SHP77 treated with DMSO at 0.1 percent for 48 hours (cell line): ENCODE results near the gene NEURL4.

Experiments
- DNase-seq: peaks from one replicate; lab custom pipeline; 2025; lab: John Stamatoyannopoulos, UW

Gene NEURL4

DNA sequence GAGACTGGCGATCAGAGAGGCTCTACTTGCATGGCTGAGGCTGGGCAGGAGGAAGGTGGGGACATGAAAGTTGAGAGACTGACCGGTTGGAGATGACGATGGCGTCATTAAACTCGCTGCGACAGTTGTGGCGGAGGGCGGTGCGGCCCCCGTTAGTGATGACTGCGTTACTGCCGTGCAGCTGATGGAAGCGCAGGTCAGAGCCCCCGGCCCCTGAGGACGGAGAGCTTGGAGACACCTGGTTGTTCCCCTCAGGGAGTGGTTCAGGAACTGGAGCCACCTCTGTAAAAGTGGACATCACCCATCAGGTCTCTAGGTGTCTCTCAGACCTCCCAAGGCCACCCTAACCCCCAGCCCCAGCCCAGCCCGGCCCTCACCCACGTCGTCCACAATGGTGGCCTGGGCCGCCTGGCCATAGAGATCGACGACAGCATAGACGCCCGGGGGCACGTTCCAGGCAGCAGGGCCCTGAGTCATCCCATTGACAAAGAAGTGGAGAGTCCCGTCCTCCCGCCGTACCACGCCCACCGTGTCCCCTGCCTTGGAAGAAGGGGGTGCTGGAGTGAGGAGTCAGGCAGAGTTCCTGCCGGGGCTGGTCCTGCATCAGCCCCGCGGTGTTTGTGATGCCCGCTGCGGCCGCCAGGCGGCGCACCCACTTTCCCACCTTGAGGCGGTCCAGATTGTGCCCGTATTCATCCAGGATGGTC, 5.3 kb downstream of the NEURL4 start:
- no peak for DNase-seq

DNA sequence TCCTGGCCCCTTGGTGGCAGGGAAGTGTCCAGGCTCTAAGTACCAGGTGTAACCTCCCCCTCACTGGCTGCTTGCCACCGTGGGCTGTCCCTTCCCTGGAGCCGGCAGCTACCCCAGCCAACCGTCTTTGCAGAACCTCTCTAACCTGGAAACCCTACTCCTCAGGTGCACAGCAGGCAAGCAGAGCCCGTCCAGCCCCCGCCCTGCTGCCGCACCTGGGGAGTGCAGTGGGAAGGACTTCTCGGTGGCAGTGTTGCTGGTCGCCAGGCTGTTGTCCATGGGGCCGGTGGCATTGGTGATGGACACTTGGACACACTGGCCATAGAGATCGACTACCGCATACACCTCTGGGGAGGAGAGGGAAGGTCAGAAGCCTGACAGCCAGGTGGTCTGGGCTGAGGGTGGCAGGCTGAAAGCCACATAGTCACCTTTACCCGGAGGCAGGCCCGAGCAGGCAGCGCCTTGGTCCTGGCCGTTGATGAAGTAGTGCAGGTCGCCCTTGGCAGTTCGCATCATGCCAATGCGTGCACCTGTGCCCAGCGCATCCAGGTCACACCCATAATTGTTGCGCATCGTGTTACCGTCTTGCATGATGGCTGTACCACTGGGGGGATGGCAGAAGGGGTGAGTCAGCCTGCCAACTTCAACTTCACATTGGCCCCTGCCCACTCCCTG, 6.5 kb downstream of the NEURL4 start:
- no peak for DNase-seq

DNA sequence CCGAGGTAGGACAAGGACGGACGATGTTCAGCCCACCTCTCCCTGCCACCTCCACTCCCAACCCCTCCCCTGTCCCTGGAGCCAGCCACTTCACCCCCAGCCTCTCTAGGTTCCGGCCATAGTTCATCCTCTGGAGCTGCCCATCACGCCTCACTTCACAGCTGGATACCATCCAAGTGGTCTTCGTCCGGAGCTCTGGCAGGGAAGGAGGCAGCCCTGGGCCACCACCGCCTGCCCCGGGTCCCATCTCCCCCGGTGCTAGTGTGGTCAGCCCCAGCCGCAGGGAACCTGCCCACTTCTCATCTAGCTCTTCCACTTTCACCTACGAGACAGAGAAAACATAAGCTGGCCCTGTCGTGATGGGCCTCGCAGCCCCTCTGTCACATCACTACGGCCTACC, 7.7 kb downstream of the NEURL4 start:
- no peak for DNase-seq

DNA sequence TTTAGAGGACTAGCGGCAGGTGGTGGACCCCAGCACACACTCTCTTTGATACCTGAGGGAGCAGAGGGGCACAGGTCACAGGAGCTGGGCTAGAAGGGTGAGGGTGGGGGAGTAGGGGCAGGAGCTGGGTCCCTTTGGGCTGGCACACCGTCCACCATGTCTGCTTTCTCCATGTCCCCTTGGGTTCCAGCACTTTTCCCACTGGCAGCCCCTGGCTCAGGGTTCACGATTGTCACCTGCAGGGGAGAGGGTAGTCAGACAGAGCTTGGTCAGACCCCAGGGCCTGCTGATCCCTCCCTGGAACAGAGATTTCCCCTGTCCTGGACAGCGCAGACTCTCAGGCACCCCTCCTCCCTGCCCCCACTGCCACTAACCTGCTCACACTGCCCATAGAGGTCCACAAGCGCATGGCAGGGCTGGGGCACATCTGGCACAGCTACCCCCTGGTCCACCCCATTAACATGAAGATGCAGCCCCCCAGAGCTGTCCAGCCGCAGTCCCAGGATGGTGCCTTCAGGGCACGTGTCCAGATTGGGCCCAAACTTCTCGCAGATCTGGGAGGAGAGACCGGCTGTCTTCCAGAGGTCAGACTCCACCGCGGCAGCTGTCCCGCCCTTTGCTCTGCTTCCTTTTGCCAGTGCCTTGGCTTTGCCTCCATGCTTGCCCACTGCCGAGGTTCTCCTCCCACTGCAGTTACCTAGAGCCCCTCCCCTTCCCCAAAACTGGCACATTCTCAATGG, 10.8 kb downstream of the NEURL4 start:
- DNase-seq = no peak

DNA sequence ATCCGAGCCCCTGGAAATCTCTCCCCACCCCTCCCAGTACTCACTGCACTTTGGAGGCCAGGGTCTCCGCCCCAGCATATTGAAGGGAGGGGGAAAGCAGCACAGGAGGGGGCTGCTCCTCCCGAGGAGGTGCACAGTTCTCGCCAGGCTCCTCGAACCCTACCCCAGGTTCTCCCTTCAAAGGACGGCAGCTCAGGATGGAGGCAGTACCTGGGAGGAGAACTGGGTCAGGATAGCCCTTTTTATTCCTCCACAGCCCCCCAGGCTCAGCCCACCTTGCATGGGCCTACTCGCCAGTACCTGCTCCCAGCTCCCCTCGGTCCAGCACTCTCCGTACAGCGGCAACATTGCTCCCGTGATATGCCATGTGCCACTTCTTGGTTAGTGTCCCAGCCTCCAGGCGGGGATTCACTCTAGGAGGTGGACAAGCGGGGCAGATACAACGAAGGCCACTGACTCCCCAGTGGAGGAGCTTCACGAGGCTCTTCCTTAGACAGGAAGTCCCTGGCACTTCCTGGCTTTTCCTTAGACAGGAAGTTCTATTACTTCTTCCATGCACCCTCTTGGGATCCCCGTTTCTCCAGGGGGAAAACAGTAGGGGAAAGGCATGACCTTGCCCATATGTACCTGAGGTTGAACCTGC, 11.9 kb downstream of the NEURL4 start:
- DNase-seq = no peak

DNA sequence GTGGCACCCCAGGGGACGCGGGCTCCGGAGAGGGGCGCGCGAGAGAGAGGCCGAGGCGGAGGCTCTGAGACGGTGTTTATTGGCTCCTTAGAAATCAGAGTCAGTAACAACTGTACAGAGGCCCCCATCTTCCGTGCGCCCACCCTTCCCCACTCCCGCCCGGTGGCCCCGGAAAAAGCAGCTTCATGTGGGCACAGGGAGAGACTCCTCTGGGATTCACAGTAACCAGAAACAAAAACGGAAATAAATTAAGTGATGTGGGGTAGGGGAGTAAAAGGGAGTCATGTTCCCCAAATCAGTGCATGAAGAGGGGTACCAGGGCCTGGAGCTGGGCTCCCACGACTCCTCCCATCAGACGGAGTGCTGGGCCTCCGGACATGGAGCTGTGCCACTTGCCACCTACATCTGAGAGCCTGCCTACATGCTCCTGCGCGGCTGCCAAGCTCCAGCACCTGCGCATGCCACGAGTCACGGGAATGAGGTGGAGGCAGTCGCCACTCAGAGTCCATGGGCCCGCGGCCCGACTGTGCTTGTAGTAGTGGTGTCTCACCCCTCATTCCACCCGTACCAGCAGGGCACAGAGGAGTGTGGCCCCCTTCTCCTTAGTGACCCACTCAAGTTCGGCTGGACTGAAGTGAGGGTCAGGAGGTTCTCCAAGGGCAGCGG, 13.4 kb downstream of the NEURL4 start:
- DNase-seq = no peak

DNA sequence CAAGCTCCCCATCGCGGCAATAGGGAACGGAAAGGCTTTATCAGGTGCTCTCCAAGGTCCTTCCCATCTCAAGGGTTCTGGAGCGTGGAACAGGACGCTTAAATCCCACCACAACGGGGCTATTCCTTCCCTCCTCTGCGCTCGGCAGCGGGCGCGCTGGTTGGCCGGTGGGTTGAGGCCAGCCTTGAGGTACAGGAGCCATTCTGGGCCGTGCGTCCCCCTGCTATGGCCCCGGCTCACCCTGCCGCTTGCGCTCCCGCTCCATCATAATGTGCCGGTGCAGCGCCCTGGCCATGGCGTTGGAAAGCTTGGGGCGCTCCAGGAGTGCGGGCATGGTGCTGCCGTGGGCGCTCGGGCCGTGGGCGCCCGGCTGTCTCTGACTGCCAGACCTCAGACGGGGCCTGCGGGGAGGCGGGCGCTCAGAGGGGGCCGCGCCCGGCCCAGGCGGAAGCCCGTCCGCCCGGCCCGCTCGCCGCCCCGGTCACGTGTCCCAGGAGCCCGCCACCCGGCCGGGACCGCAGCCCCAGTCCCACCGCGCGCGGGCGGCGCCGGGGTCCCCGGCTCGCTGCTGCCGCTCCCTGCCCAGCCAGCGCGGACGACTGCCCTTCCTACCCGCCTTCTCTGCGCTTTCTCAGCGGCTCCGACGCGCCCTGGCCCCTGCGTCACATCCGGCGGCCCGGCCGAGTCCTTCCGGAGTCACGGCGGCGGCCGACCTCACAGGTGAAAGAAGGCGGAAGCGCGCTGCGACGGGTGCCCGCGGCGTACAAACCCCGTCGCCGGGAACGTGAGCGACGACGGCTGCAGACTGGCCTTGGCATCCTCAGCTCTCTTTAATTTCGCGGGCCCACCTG, 14.2 kb downstream of the NEURL4 start, which contains the start of gene GPS2:
Gene GPS2, minus strand, starts transcription at position 642 of the 851 bp plus-strand sequence. Its CDS starts 308 bp downstream, at position 334.
- DNase-seq = peak; percentile 71

DNA sequence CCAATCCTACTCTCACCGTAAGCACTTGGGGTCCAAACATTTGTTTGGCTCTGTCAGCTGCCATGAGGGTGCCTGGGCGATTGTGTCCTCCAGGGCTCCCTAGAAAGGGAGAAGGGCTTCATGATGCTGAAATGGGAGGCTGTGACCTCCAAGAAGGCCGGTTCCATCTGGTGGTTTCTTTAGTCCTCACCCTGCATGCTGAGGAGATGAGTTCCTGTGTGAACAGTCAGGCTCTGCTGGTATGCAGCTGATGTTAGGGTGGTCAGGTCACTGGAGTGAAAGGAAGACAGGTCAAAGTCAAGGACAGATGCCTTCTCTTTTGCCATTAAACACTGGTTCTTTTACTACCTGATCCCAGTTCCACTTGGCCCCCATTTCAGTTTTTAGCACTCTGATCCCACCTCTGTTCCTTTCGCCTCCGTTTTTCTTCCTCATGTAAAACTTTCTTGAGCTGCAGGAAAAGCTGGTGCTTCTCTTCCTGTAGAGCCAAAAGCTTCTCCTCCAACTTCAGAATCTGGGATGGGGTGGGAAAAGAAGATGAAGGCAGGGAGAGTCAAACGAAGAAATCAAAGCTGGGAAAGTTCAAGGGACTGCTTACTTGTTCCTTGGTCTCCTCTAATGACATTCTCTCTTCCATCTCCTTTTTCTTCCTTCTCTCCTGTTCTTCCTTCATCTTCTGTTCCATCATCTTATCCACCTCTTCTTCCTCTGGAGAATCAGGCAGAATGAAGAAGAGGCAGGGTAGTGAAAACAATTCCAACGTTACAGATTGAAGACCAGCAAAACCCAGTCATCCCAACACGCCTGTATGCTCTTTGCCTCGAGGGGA, 15.0 kb downstream of the NEURL4 start:
- no peak for DNase-seq

DNA sequence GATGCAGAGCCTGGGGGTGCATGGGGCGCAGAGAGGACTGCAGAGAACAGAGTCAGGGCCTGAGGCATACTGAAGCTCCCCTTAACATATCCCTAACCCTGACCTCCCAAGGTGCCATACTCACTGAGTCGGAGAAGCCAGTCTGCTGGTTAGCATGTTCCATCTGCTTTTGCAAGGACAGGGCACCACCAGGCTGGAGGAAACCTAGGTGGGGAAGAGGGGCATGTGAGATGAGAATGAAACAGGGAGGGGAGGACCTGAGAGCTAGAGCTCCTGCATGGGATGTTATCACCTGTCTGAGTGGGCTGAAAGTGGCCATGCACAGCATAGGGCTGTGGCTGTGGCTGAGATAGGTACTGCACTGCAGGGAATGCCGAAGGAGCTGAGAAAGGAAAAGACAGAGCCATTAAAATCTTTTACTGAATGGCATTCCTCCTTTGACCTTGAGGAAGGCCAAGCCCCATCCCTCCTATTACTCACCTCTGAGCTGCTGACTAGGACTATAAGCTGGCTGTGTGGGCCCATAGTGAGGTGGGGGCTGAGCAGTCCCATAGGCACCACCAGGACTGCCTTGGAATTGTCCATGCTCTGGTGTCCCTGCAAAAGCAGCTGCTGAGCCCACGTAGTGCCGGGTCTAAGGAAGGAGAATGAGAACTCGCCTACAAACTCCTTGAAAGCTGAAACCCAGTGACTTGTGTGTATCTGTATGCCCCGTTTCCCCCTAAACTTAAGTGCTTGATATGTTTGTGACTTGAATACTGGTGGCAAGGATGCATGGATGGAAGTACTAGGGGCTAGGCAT, 15.8 kb downstream of the NEURL4 start:
- DNase-seq = no peak

DNA sequence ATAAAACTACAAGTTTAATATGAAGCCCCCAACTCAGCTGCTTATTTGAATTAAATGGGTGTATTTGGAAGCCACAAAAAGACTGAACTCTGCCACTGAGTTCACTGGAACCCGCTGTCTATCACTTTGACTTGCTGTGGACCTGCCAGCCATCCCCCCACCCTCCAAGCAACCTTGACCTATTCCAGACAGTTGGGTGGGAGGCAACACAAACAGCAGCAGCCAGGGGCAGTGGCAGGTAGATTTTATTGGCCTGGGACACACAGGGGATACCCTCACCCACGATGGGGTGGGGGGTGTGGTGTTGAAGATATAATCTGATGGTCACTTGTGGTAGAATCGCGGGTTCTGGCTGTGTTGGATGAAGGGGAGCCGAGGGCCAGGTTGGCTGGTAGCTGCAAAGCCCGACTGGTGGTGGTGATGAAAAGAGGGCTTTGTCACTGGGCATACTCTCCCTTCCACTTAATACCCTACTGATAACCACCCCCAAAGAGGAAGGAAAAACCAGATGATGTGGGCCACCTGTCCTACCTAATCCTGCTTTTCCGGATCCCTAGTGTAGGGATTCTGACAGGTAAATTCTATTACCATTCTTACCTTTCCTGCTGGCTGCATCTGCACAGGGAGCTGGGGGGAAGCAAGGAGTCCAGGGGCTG, 16.6 kb downstream of the NEURL4 start:
- DNase-seq = no peak

DNA sequence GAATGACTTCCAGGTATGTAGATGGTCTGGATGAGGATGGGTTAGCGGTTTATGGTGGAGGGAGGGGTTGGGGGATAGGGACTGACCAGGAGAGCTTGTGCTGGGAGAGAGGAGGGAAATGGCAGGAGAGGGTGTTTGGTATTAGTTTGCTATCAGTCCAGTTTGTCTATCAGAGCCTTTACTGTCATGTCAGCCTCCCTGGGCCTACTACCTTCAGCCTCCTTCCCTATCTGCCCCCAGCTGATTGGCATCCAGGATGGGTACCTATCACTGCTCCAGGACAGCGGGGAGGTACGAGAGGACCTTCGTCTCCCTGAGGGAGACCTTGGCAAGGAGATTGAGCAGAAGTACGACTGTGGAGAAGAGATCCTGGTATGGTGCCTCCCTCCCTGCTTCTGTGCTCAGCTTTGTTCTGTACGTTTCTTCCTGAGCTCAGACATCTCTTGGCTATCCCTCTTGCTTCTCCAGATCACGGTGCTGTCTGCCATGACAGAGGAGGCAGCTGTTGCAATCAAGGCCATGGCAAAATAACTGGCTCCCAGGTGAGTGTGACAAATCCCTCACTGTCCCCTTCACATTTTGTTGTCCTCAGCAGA, 17.9 kb downstream of the NEURL4 start:
- DNase-seq = no peak

DNA sequence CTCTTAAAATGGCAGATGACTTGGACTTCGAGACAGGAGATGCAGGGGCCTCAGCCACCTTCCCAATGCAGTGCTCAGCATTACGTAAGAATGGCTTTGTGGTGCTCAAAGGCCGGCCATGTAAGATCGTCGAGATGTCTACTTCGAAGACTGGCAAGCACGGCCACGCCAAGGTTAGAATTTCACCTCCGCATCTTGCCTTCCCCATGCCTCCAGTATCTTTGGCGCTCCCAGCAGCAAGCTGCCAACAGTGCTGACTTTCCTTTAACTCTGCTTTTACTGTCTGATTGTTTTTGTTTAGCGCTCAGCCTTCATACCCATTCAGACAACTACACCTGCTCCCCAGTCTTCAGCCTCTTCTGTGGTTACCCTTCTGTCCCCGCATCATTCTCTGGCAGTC, 19.5 kb downstream of the NEURL4 start:
- no peak for DNase-seq

DNA sequence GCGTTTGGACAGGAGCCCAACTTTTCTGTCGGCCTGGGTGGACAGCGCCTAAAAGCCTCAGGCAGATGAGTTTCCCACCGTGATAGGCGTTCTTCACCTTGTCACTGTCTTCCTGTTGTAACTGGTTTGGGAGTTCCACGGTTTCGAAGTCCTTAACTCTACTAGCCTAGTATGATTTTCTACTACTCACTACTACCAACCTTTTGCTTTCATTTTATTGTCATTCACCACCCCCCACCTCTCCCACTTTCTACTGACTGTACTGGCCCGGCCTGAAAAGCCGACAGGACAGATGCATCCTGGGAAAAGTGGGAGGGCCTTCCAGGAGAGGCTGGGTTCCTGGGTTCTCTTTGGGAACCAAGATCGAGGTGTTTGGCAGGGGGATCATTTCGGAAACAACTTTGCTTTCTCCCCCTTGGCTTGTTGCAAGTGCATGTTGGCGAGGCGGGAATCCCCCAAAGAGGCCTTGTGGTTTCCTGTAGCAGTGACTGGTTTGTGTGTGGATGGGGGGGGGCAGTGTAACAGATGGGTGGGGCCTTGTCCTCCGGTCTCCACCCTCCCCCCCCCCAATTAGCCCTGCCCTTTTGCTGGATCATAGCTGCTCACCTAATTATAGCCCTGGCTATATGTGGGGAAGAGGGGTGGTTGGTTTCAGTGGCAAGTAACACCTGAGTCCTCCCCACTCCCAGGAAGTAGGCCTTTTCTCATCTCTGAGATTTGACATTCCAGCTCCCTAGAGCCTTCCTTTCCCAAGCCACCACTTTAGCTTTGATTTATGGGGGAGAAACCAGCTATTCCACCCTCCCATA, 20.3 kb downstream of the NEURL4 start:
- DNase-seq = peak; percentile 33

DNA sequence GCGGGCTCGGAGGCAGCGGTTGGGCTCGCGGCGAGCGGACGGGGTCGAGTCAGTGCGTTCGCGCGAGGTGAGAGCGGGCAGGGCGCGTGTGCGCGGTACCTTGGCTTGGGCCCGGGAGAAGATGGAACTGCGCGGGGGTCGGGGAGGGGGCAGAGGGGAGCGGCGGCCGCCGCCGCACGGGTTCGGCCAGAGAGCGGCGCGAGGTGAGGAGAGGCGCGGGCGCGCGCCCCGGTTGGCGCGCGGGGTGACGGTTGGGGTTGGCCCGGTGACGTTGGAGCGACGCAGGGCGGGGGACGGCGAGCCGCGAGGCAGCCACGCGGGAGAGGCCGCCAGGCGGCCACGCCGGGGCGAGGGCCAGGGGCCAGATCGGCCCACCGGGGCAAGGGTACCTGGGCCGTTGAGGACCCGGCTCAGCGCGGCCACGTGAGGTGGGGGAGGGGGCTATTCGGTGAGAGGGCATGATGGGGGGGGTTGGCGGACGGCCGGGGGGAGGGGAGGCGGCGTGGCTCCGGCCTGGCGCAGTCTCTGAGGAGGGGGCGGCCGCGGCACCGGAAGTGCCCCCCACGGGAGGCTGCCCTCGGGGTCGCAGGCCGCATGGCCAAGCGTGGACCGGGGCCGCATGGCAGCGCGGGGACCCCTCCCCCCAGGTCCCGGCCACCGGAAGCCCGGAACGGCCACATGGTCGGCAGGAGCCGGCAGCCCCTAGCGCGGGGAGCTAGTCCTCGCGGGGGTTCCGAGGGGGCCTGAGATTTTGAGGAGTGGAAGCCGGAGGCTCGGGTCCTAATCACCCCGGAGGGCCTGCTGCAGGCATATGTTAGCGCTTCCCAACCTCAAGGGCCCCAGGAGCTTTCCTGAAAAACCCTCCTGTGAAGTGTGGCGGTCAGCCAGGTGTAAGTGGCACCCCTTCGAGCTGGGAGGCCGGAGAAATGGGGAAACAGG, 21.2 kb downstream of the NEURL4 start:
- DNase-seq = no peak

DNA sequence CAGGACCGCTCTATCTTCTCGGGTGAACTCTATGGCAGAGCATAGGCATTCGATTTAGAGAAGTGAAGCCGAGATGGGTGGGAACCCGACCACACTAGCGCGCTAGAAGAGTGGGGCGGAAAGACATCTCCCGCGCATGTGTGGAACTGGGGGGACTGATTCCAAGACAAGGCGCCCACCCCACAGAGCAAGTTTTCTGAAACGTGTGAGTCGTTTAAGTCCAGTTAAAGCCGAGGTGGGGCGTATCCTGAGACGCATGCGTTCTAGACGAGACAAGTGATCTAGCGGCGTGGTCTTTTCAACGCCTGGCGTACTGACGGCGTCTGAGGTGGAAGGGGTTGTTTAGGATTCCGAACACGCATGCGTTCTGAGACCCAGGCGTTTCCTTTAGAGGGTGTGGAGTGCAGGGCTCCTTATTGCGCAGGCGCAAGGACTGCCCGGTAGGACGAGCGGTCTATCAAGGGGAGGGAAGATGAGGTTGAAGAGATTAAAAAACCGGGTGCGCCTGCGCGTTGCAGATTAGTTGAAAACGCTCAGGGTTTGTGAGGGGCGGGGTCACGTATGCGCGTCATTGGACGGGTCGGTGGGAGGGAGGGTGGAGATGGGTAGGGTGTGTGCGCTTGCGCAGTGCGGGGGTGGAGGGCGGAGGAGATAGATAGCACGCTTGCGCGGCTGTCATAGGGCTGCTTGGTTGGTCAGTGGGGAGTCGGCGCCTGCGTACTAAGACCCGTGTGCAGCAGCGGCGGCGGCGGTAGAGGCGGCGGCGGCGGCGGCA, 22.0 kb downstream of the NEURL4 start, which contains the start of gene EIF5A:
Gene EIF5A, plus strand, starts transcription at position 718 of the 775 bp plus-strand sequence. CDS start 2,008 bp downstream, outside the sequence.
- DNase-seq = peak; percentile 100
